HL-60 (cell line): Measurements from ENCODE around the gene ITGA7.

Experiments used
- CTCF ChIP-seq: IDR thresholded peaks from one replicate; pipeline ENCODE4 v1.5.1; 2011; ENCODE audit warnings: low read length, control low read depth, inconsistent platforms; ENCODE audit not compliant: insufficient read depth
- REST ChIP-seq: IDR thresholded peaks from 2 replicates; pipeline ENCODE4 v1.6.1; 2012; ENCODE audit warnings: low read depth; ENCODE audit not compliant: insufficient replicate concordance

- TF ChIP-seq CTCF: peak; percentile 19
- no peak for TF ChIP-seq REST
Observed at GRCh38 chr12:55681142-55682077, 26.3 kb downstream of the ITGA7 start.
